HepG2 (cell line): Measurements from ENCODE around the gene HAND1. TPM values are rescaled to one million over a fixed set of nuclear protein-coding genes. Genes with fewer than 3 reads are reported as not detected.

Source experiments
- CENPX ChIP-seq: sonication (generic); formaldehyde crosslinking; IDR thresholded peaks from 2 replicates; pipeline ENCODE4 v1.9.0; 2021; ENCODE audit warnings: mild to moderate bottlenecking, missing genetic modification reagents, moderate library complexity
- DR1 ChIP-seq: sonication (generic); formaldehyde crosslinking; IDR thresholded peaks from 2 replicates; pipeline ENCODE4 v1.8.0; 2021; ENCODE audit warnings: mild to moderate bottlenecking, missing genetic modification reagents, inconsistent platforms
- FIP1L1 ChIP-seq: fragments of 200-400 bp; formaldehyde crosslinking; IDR thresholded peaks from 2 replicates; pipeline ENCODE4 v1.6.1; 2018; ENCODE audit warnings: low read depth, mild to moderate bottlenecking, low read length, moderate library complexity, borderline replicate concordance; ENCODE audit not compliant: insufficient read depth
- GATAD1 ChIP-seq: IDR thresholded peaks from 2 replicates; pipeline ENCODE4 v1.6.1; 2016; ENCODE audit warnings: missing genetic modification reagents, missing compliant biosample characterization
- KDM6A ChIP-seq: IDR thresholded peaks from 2 replicates; pipeline ENCODE4 v1.6.1; 2016; ENCODE audit warnings: low read depth
- NR2F2 ChIP-seq: IDR thresholded peaks from 2 replicates; pipeline ENCODE4 v1.6.1; 2012; ENCODE audit warnings: low read depth, inconsistent platforms, borderline replicate concordance
- RFX3 ChIP-seq: IDR thresholded peaks from 2 replicates; pipeline ENCODE4 v1.6.1; 2016; ENCODE audit warnings: missing biosample characterization, missing genetic modification reagents
- SMAD9 ChIP-seq: sonication (generic); formaldehyde crosslinking; IDR thresholded peaks from 2 replicates; pipeline ENCODE4 v1.5.1; 2020; ENCODE audit warnings: mild to moderate bottlenecking, missing genetic modification reagents
- SOX6 ChIP-seq, 2 experiments: fragments of 450-650 bp in 1 of 2; sonication (generic) in 1 of 2; formaldehyde crosslinking in 1 of 2; IDR thresholded peaks; 2 replicates each; pipeline versions ENCODE4 v1.4.0 to v1.6.1; 2017 to 2020; ENCODE audit warnings: antibody characterized with exemption in 1 of 2, mild to moderate bottlenecking in 1 of 2, missing genetic modification reagents in 1 of 2
- TGIF2 ChIP-seq: IDR thresholded peaks from 2 replicates; pipeline ENCODE4 v1.6.1; 2016; ENCODE audit warnings: control low read depth, missing compliant biosample characterization
- ZNF101 ChIP-seq: sonication (generic); formaldehyde crosslinking; IDR thresholded peaks from 2 replicates; pipeline ENCODE4 v1.4.0; 2020; ENCODE audit warnings: mild to moderate bottlenecking, low read depth, missing genetic modification reagents, borderline replicate concordance
- ZNF747 ChIP-seq: sonication (generic); formaldehyde crosslinking; IDR thresholded peaks from 2 replicates; pipeline ENCODE4 v1.8.1; 2023; ENCODE audit warnings: missing genetic modification reagents, mild to moderate bottlenecking, borderline replicate concordance
- polyA plus RNA-seq, 8 experiments: library from polyadenylated mRNA; depleted of rRNA in 3 of 8; stranded (reverse) in 7 of 8; unstranded in 1 of 8; fragments of >200 nt; fragmentation: Illumina TruSeq in 4 of 8; extraction: Trizol in 4 of 8; gene quantifications; 2 replicates each; pipeline versions ENCODE4 v1.2.1 to v1.2.3, GENCODE V29; 2011 to 2016; ENCODE audit warnings: low read depth in 4 of 8, missing spikeins in 1 of 8, mixed read lengths in 1 of 8; ENCODE audit not compliant: insufficient read depth in 1 of 8
- total RNA-seq, 5 experiments: library from RNA; depleted of rRNA; stranded (reverse); fragments of >200 nt; fragmentation: Illumina TruSeq; extraction: Trizol; gene quantifications; 2 replicates each; pipeline ENCODE4 v1.2.3, GENCODE V29; 2016; ENCODE audit warnings: low read depth in 1 of 5
- TF ChIP-seq, protein P1 (sequence below): sonication (generic); formaldehyde crosslinking; IDR thresholded peaks from 2 replicates; pipeline ENCODE4 v1.8.1; 2022; ENCODE audit warnings: low read depth, mild to moderate bottlenecking, missing genetic modification reagents
- TF ChIP-seq, protein P2 (sequence below): sonication (generic); formaldehyde crosslinking; IDR thresholded peaks from 2 replicates; pipeline ENCODE4 v1.5.0; 2020; ENCODE audit warnings: missing genetic modification reagents
- TF ChIP-seq, protein P3 (sequence below): sonication (generic); formaldehyde crosslinking; IDR thresholded peaks from 2 replicates; pipeline ENCODE4 v1.4.0; 2020; ENCODE audit warnings: missing genetic modification reagents
- TF ChIP-seq, protein P4 (sequence below): sonication (generic); formaldehyde crosslinking; IDR thresholded peaks from 2 replicates; pipeline ENCODE4 v1.4.0; 2020; ENCODE audit warnings: missing genetic modification reagents; ENCODE audit errors: not compliant biosample characterization
- TF ChIP-seq, protein P5 (sequence below): sonication (generic); formaldehyde crosslinking; IDR thresholded peaks from 2 replicates; pipeline ENCODE4 v1.5.1; 2020; ENCODE audit warnings: mild to moderate bottlenecking, missing genetic modification reagents, moderate library complexity

The HAND1 gene
- total and polyA plus RNA-seq, 2 of the 13 experiments (the other 11 are each of a cell fraction or from before 2014, with no cell fraction given): not detected

DNA sequence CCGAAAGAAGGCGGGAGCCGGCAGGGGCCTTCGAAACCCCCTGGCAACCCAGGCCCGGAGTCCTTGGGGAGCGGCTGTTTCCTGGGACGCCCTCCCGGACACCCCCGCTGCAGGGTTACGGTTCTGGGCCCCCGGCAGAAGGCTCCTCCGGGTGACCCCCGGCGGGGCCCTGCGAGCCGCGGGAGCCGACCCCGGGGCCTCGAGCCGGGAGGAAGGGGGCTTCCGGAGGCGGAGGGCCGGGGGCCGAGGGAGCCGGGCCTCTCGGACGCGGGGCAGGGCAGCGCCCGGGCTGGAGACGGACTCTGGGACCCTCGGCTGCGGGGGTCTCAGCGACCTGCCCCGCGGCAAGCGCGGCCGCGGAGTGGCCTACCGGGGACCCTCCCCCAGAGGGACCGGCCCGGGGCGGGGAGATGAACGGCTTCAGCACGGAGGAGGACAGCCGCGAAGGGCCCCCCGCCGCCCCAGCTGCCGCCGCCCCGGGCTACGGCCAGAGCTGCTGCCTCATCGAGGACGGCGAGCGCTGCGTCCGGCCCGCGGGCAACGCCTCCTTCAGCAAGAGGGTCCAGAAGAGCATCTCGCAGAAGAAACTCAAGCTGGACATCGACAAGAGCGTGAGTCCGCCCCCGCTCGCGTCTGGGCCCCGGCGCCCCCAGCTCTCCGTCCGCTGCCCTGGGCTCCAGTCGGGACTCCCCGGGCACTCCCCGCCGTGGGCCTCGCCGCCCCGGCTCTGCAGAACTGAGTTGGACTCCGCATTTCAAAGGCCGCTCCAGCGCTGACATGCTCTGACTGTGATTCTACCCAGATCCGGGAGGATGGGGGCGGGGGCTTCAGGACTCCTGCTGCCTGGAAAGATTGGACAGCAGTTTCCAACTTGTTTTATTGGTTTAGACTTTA lies 31.6 kb downstream of the HAND1 start (continued):
- TF ChIP-seq, protein P1, sequence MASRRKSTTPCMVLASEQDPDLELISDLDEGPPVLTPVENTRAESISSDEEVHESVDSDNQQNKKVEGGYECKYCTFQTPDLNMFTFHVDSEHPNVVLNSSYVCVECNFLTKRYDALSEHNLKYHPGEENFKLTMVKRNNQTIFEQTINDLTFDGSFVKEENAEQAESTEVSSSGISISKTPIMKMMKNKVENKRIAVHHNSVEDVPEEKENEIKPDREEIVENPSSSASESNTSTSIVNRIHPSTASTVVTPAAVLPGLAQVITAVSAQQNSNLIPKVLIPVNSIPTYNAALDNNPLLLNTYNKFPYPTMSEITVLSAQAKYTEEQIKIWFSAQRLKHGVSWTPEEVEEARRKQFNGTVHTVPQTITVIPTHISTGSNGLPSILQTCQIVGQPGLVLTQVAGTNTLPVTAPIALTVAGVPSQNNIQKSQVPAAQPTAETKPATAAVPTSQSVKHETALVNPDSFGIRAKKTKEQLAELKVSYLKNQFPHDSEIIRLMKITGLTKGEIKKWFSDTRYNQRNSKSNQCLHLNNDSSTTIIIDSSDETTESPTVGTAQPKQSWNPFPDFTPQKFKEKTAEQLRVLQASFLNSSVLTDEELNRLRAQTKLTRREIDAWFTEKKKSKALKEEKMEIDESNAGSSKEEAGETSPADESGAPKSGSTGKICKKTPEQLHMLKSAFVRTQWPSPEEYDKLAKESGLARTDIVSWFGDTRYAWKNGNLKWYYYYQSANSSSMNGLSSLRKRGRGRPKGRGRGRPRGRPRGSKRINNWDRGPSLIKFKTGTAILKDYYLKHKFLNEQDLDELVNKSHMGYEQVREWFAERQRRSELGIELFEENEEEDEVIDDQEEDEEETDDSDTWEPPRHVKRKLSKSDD (CRISPR knock-in tag): no peak
- TF ChIP-seq NR2F2: no peak
- no peak for TF ChIP-seq KDM6A (CRISPR knock-in tag)
- TF ChIP-seq FIP1L1: no peak
- no peak for TF ChIP-seq ZNF747
- TF ChIP-seq ZNF101 (CRISPR knock-in tag): no peak
- no peak for TF ChIP-seq TGIF2 (CRISPR knock-in tag)
- no peak for TF ChIP-seq DR1 (CRISPR knock-in tag)
- TF ChIP-seq, protein P2, sequence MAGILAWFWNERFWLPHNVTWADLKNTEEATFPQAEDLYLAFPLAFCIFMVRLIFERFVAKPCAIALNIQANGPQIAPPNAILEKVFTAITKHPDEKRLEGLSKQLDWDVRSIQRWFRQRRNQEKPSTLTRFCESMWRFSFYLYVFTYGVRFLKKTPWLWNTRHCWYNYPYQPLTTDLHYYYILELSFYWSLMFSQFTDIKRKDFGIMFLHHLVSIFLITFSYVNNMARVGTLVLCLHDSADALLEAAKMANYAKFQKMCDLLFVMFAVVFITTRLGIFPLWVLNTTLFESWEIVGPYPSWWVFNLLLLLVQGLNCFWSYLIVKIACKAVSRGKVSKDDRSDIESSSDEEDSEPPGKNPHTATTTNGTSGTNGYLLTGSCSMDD (CRISPR knock-in tag): no peak
- no peak for TF ChIP-seq GATAD1 (CRISPR knock-in tag)
- no peak for TF ChIP-seq SMAD9 (CRISPR knock-in tag)
- TF ChIP-seq CENPX (CRISPR knock-in tag): no peak
- TF ChIP-seq, protein P3, sequence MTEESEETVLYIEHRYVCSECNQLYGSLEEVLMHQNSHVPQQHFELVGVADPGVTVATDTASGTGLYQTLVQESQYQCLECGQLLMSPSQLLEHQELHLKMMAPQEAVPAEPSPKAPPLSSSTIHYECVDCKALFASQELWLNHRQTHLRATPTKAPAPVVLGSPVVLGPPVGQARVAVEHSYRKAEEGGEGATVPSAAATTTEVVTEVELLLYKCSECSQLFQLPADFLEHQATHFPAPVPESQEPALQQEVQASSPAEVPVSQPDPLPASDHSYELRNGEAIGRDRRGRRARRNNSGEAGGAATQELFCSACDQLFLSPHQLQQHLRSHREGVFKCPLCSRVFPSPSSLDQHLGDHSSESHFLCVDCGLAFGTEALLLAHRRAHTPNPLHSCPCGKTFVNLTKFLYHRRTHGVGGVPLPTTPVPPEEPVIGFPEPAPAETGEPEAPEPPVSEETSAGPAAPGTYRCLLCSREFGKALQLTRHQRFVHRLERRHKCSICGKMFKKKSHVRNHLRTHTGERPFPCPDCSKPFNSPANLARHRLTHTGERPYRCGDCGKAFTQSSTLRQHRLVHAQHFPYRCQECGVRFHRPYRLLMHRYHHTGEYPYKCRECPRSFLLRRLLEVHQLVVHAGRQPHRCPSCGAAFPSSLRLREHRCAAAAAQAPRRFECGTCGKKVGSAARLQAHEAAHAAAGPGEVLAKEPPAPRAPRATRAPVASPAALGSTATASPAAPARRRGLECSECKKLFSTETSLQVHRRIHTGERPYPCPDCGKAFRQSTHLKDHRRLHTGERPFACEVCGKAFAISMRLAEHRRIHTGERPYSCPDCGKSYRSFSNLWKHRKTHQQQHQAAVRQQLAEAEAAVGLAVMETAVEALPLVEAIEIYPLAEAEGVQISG (CRISPR knock-in tag): peak; percentile 14; the same call in 1 of the 2 replicates
- no peak for TF ChIP-seq RFX3
- no peak for TF ChIP-seq SOX6 (IDR thresholded peaks at IDR 0.05)
- no peak for TF ChIP-seq SOX6 (CRISPR knock-in tag; IDR thresholded peaks at IDR 0.05)
- TF ChIP-seq, protein P4, sequence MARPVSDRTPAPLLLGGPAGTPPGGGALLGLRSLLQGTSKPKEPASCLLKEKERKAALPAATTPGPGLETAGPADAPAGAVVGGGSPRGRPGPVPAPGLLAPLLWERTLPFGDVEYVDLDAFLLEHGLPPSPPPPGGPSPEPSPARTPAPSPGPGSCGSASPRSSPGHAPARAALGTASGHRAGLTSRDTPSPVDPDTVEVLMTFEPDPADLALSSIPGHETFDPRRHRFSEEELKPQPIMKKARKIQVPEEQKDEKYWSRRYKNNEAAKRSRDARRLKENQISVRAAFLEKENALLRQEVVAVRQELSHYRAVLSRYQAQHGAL (CRISPR knock-in tag): no peak
- TF ChIP-seq, protein P5, sequence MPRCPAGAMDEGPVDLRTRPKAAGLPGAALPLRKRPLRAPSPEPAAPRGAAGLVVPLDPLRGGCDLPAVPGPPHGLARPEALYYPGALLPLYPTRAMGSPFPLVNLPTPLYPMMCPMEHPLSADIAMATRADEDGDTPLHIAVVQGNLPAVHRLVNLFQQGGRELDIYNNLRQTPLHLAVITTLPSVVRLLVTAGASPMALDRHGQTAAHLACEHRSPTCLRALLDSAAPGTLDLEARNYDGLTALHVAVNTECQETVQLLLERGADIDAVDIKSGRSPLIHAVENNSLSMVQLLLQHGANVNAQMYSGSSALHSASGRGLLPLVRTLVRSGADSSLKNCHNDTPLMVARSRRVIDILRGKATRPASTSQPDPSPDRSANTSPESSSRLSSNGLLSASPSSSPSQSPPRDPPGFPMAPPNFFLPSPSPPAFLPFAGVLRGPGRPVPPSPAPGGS: no peak
